HepG2 (cell line): ENCODE measurements around the gene MRM3. TPM values are rescaled to one million over a fixed set of nuclear protein-coding genes. Genes with fewer than 3 reads are reported as not detected.
A peak's percentile ranks its signal among the peaks of the same experiment; 100 is the strongest.

Experiments used
- ATAC-seq: fragments of 200-7000 bp; cut with Tn5 transposase; 3 replicates; pipeline ENCODE4 v1.9.1; 2020; ENCODE audit warnings: mild to moderate bottlenecking, moderate library complexity
- BruUV-seq: library from RNA; stranded (reverse); fragments of 400-500 nt; replicated peaks from 2 replicates; lab custom pipeline; 2021; lab: Mats Ljungman, UMichigan
- CTCF ChIA-PET: fragments of 300-600 bp; formaldehyde crosslinking; extraction: SDS; loops from one replicate; lab custom pipeline; 2021; ENCODE audit warnings: low total read pairs, inconsistent platforms, low intra/inter-chr PET ratio; lab: Yijun Ruan, JAX
- POLR2A ChIA-PET: fragments of 350-600 bp; sonication (Branson Sonifier 250); formaldehyde crosslinking; loops from one replicate; lab custom pipeline; 2020; ENCODE audit warnings: antibody characterized with exemption, inconsistent platforms; lab: Yijun Ruan, JAX
- DNase-seq: peaks from one replicate; pipeline ENCODE4 v3.0.0-alpha.2; 2015; ENCODE audit warnings: low spot score
- FAIRE-seq: peaks from 3 replicates; lab custom pipeline; 2011; peaks lifted over from hg19 to GRCh38; lab: Jason Lieb, UNC
- H2AFZ ChIP-seq: one replicate; pipeline ENCODE4 v1.6.1; 2011; ENCODE audit warnings: low read length, inconsistent platforms
- H3K27ac ChIP-seq: fragments of 300-600 bp; 3 replicates; pipeline ENCODE4 v1.8.0; 2011; ENCODE audit warnings: mixed run types, mild to moderate bottlenecking, mixed read lengths, low read length, inconsistent platforms; ENCODE audit not compliant: insufficient read depth; ENCODE audit errors: extremely low read length
- H3K27me3 ChIP-seq, 2 experiments: fragments of 200-600 bp in 1 of 2; 2 replicates in 1 of 2; 3 replicates in 1 of 2; pipeline versions ENCODE4 v1.6.0 to v1.8.0; 2011; ENCODE audit warnings: low read length in 2 of 2, mild to moderate bottlenecking in 2 of 2, moderate library complexity in 2 of 2, inconsistent platforms in 1 of 2; ENCODE audit not compliant: insufficient read depth in 2 of 2, control insufficient read depth in 1 of 2
- H3K36me3 ChIP-seq, 2 experiments: fragments of 200-600 bp in 1 of 2; replicated peaks in 1 of 2; 2 replicates in 1 of 2; 3 replicates in 1 of 2; pipeline versions ENCODE4 v1.5.1 to v1.8.0; 2011; ENCODE audit warnings: low read length in 2 of 2, inconsistent platforms in 1 of 2; ENCODE audit not compliant: insufficient read depth in 2 of 2, control insufficient read depth in 1 of 2
- H3K4me1 ChIP-seq: 2 replicates; pipeline ENCODE4 v1.5.1; 2012; ENCODE audit warnings: low read length, inconsistent platforms; ENCODE audit not compliant: insufficient read depth
- H3K4me2 ChIP-seq: 2 replicates; pipeline ENCODE4 v1.6.0; 2011; ENCODE audit warnings: low read depth, low read length, inconsistent platforms
- H3K4me3 ChIP-seq, 3 experiments: fragments of 200-600 bp in 1 of 3; sonication (generic), shearing (Covaris generic) in 1 of 3; replicated peaks in 1 of 3; 2 replicates each; pipeline ENCODE4 v1.5.1; 2011 to 2016; ENCODE audit warnings: low read length in 3 of 3, inconsistent platforms in 2 of 3, low read depth in 2 of 3, mild to moderate bottlenecking in 2 of 3, control low read depth in 1 of 3, mixed read lengths in 1 of 3; ENCODE audit not compliant: insufficient read depth in 1 of 3
- H3K79me2 ChIP-seq: one replicate; pipeline ENCODE4 v1.6.1; 2011; ENCODE audit warnings: low read length, inconsistent platforms; ENCODE audit not compliant: insufficient read depth
- H3K9ac ChIP-seq: 2 replicates; pipeline ENCODE4 v1.6.0; 2011; ENCODE audit warnings: mild to moderate bottlenecking, low read depth, low read length, inconsistent platforms; ENCODE audit not compliant: insufficient read depth
- H3K9me3 ChIP-seq: 2 replicates; pipeline ENCODE4 v1.5.1; 2012; ENCODE audit warnings: mild to moderate bottlenecking, low read length
- H4K20me1 ChIP-seq: 2 replicates; pipeline ENCODE4 v1.6.0; 2011; ENCODE audit warnings: inconsistent platforms, mild to moderate bottlenecking, low read length, moderate library complexity; ENCODE audit not compliant: insufficient read depth
- BHLHE40 ChIP-seq: IDR thresholded peaks from 2 replicates; pipeline ENCODE4 v1.6.1; 2011; ENCODE audit warnings: low read length, improper control_type of control experiment
- GFI1 ChIP-seq: sonication (generic); formaldehyde crosslinking; IDR thresholded peaks from 2 replicates; pipeline ENCODE4 v1.5.0; 2020; ENCODE audit warnings: missing genetic modification reagents, mild to moderate bottlenecking, borderline replicate concordance
- ISX ChIP-seq: sonication (generic); formaldehyde crosslinking; conservative IDR thresholded peaks from 2 replicates; pipeline ENCODE4 v1.5.0; 2020; ENCODE audit warnings: missing genetic modification reagents
- MED8 ChIP-seq: sonication (generic); formaldehyde crosslinking; IDR thresholded peaks from 2 replicates; pipeline ENCODE4 v1.8.1; 2023; ENCODE audit warnings: mild to moderate bottlenecking, missing genetic modification reagents; ENCODE audit not compliant: insufficient replicate concordance
- NFAT5 ChIP-seq: sonication (generic); formaldehyde crosslinking; IDR thresholded peaks from 2 replicates; pipeline ENCODE4 v1.4.0; 2020; ENCODE audit warnings: missing genetic modification reagents
- REST ChIP-seq, 2 experiments: IDR thresholded peaks; 2 replicates each; pipeline ENCODE4 v1.6.1; 2011 to 2012; ENCODE audit warnings: low read length in 2 of 2, borderline replicate concordance in 1 of 2, low read depth in 1 of 2, mild to moderate bottlenecking in 1 of 2, moderate library complexity in 1 of 2
- SNAPC2 ChIP-seq: sonication (generic); formaldehyde crosslinking; IDR thresholded peaks from 2 replicates; pipeline ENCODE4 v1.8.1; 2022; ENCODE audit warnings: mild to moderate bottlenecking, missing genetic modification reagents
- TIGD3 ChIP-seq: sonication (generic); formaldehyde crosslinking; IDR thresholded peaks from 2 replicates; pipeline ENCODE4 v1.5.1; 2020; ENCODE audit warnings: mild to moderate bottlenecking, missing genetic modification reagents, borderline replicate concordance
- ZFP36 ChIP-seq: fragments of 150-350 bp; IDR thresholded peaks from 2 replicates; pipeline ENCODE4 v1.6.1; 2018; ENCODE audit warnings: borderline replicate concordance, low read length, low read depth; ENCODE audit not compliant: partially characterized antibody
- ZNF709 ChIP-seq: sonication (generic); formaldehyde crosslinking; IDR thresholded peaks from 2 replicates; pipeline ENCODE4 v1.5.0; 2020; ENCODE audit warnings: mild to moderate bottlenecking, missing genetic modification reagents
- WGBS: methylation state at CpG from one replicate; pipeline ENCODE4 v1.1.6; 2017; ENCODE audit warnings: low lambda C conversion rate; 5-methylcytosine and 5-hydroxymethylcytosine counted together
- in situ Hi-C: cut with HindIII; loops from 2 replicates; pipeline ENCODE4 v1.10.0; 2017; ENCODE audit warnings: low pct_unique_long_range_greater_than_20kb; ENCODE audit not compliant: extremely low pct_ligation_motif_present
- intact Hi-C: fragments of 100-400 bp; cut with micrococcal nuclease; formaldehyde crosslinking; loops from one replicate; pipeline ENCODE4 v1.10.0; 2022; ENCODE audit not compliant: unreplicated experiment
- polyA plus RNA-seq, 8 experiments: library from polyadenylated mRNA; depleted of rRNA in 3 of 8; stranded (reverse) in 7 of 8; unstranded in 1 of 8; fragments of >200 nt; fragmentation: Illumina TruSeq in 4 of 8; extraction: Trizol in 4 of 8; gene quantifications; 2 replicates each; pipeline versions ENCODE4 v1.2.1 to v1.2.3, GENCODE V29; 2011 to 2016; ENCODE audit warnings: low read depth in 4 of 8, missing spikeins in 1 of 8, mixed read lengths in 1 of 8; ENCODE audit not compliant: insufficient read depth in 1 of 8
- total RNA-seq, 5 experiments: library from RNA; depleted of rRNA; stranded (reverse); fragments of >200 nt; fragmentation: Illumina TruSeq; extraction: Trizol; gene quantifications; 2 replicates each; pipeline ENCODE4 v1.2.3, GENCODE V29; 2016; ENCODE audit warnings: low read depth in 1 of 5

MRM3 gene
- total and polyA plus RNA-seq, 2 of the 13 experiments (the other 11 are each of a cell fraction or from before 2014, with no cell fraction given), result 12.3 to 25.5 TPM

GRCh38 chr17:732902-733720 lies 49.0 kb upstream of the MRM3 start:
- H3K27me3 ChIP-seq, result no peaks in the 10 kb centered on the region
- DNase-seq (no peak), ATAC-seq (peak; percentile 70), FAIRE-seq (peak; percentile 40)
- 5% methylated on average over 9 of the region's 57 CpGs for WGBS
- ChIA-PET CTCF (no interaction called here), POLR2A (interaction anchor here (0.8 to 1.2 kb wide), 2 partner anchors 12 to 20 kb away, joined by 3 read pairs; no protein-coding TSS in a partner anchor)
- H3K4me3 ChIP-seq, result peak overlapping the region; percentile 69 to 86 (median 81)
- H3K79me2 ChIP-seq, result peaks cover 28% of the 10 kb centered on the region
- H3K9ac ChIP-seq, result peak overlapping the region; percentile 85
- in situ Hi-C loops, result no loop called here
- peak overlapping the region; percentile 97 for H3K4me2 ChIP-seq
- H3K9me3 ChIP-seq, result no peaks in the 10 kb centered on the region
- H3K36me3 ChIP-seq, result peaks cover 2 to 6% of the 10 kb centered on the region in 2 experiments; a peak in 3 of 5 replicates
- peak overlapping the region; percentile 23 for H2AFZ ChIP-seq
- H4K20me1 ChIP-seq, result no peaks in the 10 kb centered on the region
- H3K4me1 ChIP-seq, result peaks cover 53% of the 10 kb centered on the region
- BruUV-seq, result TSS peak; percentile 66
- intact Hi-C loops, result no loop called here
- peak overlapping the region; percentile 80 for H3K27ac ChIP-seq
- TF ChIP-seq GFI1 (CRISPR knock-in tag) (no peak), ZNF709 (CRISPR knock-in tag) (no peak), SNAPC2 (CRISPR knock-in tag) (no peak), TIGD3 (CRISPR knock-in tag) (no peak), MED8 (no peak), ISX (no peak), REST (IDR thresholded peaks at IDR 0.05; ENCODE audit: borderline replicate concordance in 1 of 2, low read depth in 1 of 2, low read length in 2 of 2) (no peak), NFAT5 (no peak), BHLHE40 (no peak), ZFP36 (no peak)
